ENCODE data around the gene TUBA4A.

Gene TUBA4A

GRCh38 chr2:219300022-219300421, 46.3 kb upstream of the TUBA4A start:
- Histone ChIP-seq H3K9me3 (ENCODE audit: control insufficient read depth, insufficient read depth, low read depth, low read length) (no peaks in the 10 kb centered on the region), H3K4me3 (ENCODE audit: low read depth, low read length) (no peak overlapping the region), H3K36me3 (ENCODE audit: control insufficient read depth in 2 of 2, insufficient read depth in 1 of 2, low read length in 2 of 2) (no peaks in the 10 kb centered on the region), H3K27ac (ENCODE audit: extremely low read depth, low read depth, low read length) (no peak overlapping the region), H3K4me1 (ENCODE audit: control insufficient read depth, insufficient read depth, low read length) (no peaks in the 10 kb centered on the region)
- no peak for TF ChIP-seq ZNF37A (tag by site-specific recombination; IDR thresholded peaks at IDR 0.05)
- no peak for TF ChIP-seq ZNF518A (tag by site-specific recombination; conservative IDR thresholded peaks at IDR 0.05; ENCODE audit: low read depth)
- TF ChIP-seq ZNF561 (tag by site-specific recombination; IDR thresholded peaks at IDR 0.05; ENCODE audit: borderline replicate concordance), result no peak
- no peak for TF ChIP-seq ZNF704 (tag by site-specific recombination; IDR thresholded peaks at IDR 0.05)
- TF ChIP-seq ZNF692 (tag by site-specific recombination; IDR thresholded peaks at IDR 0.05), result no peak
- no peak for TF ChIP-seq ZNF423 (tag by site-specific recombination; IDR thresholded peaks at IDR 0.05)
- TF ChIP-seq ZNF513 (tag by site-specific recombination; IDR thresholded peaks at IDR 0.05), result no peak
- TF ChIP-seq ZBTB8A (tag by site-specific recombination; IDR thresholded peaks at IDR 0.05), result no peak
- TF ChIP-seq ZNF610 (tag by site-specific recombination; IDR thresholded peaks at IDR 0.05; ENCODE audit: borderline replicate concordance), result no peak
- TF ChIP-seq ZBTB49 (tag by site-specific recombination; IDR thresholded peaks at IDR 0.05; ENCODE audit: low read depth), result no peak
- no peak for TF ChIP-seq ZNF792 (tag by site-specific recombination; IDR thresholded peaks at IDR 0.05)
- TF ChIP-seq ZBTB26 (tag by site-specific recombination; optimal IDR thresholded peaks at IDR 0.05), result no peak
- TF ChIP-seq INSM2 (tag by site-specific recombination; IDR thresholded peaks at IDR 0.05), result no peak
- TF ChIP-seq ZNF529 (tag by site-specific recombination; IDR thresholded peaks at IDR 0.05; ENCODE audit: insufficient replicate concordance), result no peak
- CTCF ChIA-PET, result interaction anchor here (0.5 to 11.6 kb wide), 22 partner anchors 9 to 453 kb away, joined by 3 to 297 read pairs (median 4); partner anchors contain the start of genes CNPPD1, DNAJB2, GLB1L and NHEJ1
- POLR2A ChIA-PET, result interaction anchor here (1.4 kb wide), 1 partner anchor 55 kb away, joined by 3 read pairs; the partner anchor contains the start of genes GLB1L and STK16
